GM21526 (cell line): ENCODE measurements around the gene MLPH.

ENCODE experiments used
- ATAC-seq: cut with Tn5 transposase; IDR thresholded peaks from one replicate; pipeline ENCODE4 v1.9.1; 2021; ENCODE audit warnings: moderate library complexity; ENCODE audit not compliant: unreplicated experiment, low FRiP score

The MLPH gene

DNA sequence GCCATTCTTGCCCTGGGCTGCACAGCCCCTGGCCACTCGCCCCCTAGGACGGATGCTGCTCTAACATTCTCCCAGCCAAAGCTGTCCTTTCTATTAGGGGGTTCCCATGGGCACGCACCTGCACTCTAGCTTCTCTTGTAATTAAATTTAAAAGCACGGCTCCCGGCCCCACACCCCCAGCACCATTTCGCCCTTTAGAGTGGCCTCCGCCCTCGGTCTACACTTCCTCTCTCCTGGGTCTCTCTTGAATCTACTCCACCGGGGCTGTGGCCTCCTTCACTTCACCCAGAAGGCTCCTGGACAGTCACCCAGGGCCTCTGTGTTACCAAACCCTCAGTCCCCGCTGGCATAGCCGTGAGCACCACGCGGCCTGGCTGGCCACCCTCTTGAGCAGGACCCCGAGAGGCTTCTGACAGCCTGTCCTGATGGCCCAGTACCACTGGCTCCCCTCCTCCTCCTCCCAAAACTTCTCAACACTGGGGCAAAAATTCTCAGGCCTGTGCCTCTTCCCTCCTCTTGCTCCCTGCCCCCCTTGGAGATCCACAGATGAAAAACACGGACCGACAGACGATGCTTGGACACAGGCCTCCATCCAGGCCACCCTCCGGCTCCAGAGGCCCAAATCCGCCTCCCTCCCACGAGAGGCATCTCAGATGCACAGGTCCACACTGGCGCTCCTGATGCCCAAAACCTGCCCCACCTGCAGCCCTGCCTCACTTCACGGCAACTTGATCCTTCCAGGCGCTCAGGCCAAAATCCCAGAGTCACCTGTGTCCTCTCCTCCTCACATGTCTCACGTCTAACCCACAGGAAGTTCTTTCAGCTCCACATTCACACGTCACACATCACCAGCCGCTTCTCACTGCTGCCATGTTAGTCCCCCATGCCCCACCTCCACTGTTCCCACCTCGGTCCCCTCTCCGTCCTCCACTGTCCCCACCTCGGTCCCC is 110.4 kb downstream of the MLPH start:
- ATAC-seq = no peak

DNA sequence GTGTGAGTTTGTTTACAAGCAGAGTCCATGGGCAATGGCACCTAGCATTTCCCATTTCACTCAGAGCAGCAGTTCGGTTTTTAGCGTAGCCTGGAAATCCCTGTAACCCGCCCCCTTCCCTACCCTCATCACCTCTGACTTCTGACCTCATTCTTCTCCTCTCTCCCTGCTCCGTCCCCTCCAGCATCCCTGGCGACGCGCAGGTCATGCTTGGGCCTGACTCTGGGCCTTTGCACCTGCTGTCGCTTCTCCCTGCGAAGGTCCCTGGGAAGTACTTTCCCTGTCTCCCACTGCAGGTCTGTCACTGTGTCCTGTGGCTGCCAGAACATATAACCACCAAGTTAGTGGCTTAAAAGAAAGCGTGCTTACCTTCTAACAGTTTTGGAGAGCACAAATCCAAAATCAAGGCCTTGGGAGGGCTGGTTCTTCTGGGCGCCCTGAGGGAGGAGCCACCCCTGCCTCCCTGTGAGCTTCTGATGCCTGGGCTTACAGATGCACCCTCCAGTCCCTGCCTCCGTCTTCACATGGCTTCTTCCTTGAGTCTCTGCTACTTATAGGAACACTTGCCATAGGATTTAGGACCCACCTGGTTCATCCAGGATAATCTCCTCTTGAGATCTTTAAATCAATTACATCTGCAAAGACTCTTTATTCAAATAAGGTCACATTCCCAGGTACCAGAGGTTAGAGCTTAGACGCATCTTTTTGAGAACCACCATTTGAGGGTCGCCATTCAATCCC is 111.6 kb downstream of the MLPH start:
- no peak for ATAC-seq

DNA sequence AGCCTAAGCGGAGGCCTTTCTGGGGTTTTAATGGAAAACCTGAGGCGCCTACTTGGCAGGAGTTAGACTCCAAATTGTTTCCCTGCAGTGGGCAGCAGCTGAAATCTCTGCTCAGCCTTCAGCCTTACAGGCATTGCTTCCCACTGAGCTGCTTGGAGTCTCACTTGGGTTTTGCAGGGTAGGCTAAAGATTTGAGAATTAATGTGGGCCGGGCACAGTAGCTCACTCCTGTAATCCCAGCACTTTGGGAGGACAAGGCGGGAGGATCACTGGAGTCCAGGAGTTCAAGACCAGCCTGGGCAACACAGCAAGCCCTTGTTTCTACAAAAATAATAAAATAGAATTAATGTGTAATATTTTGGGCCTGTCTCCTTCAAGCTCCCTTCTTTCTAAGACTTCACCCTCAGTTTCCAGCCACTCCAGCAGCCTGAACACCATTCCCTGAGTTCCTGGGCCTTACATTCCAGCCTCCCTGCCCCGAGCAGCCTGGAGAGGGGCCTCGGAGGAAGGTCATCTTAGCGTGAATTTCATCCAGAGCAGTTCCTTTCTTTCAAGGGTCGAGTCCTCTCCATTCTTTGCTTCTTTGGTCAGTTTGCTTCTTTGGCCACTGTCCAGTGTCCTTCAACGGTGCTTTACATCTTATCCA is 112.5 kb downstream of the MLPH start:
- ATAC-seq = no peak

DNA sequence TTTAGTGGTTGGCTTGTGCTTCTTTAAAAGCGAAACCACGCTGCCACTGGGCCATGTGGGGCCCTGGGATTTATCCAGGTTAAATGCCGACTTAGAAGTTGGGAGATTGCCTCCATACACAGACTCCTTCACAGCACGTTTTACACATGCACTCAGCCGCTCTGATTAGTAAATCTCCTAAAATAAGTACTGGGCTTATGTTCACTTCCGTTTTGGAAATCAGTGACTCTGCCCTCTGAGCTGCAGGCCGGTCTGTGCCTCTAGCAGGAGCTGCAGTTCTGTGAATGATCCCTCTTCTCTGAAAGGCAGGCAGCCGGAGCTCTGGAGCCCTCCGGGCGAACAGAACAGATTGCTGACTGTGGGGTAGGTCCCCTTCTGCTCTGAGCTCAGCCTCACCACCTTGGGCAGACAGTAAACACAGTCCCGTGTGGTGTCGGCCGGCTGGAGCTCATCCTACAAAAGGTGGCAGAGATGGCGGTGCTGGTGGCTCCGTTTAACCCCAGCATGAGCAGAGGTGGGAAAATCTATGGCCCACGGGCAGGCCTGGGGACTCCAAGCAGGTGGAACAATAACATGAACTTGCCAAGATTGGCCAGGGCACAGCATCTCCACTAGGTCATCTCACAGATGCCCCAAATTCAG is 113.3 kb downstream of the MLPH start:
- ATAC-seq = no peak

DNA sequence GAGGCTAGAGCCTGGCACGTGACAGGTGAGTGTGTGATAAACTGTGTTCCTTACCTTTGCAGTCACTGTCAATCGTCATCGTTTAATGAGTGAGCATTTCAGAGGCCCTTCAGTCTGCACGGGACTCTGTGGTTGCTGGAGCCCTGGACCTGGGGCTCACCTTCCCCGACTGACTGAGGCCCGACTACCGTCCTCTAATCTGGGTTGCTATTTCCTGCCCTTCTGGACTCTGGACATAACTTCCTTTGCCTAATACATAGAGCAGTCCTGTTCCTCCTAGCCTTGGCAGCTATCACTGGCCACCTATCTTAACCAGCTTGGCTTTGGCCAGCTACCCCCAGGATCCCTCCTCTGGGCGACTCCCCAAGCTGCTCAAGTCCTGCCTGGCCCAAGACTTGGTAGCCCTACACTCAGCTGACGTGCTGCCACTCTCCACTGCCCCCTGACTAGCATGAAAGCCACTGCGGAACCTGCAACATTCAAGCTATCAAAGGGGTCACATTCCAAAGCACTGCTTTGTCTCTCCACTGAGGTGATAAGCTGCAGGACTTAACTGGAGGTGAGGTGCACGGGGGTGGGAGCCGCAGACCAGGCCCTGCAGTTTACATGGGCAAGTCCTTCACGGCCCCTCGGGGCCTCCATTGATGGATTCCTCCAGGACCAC is 114.5 kb downstream of the MLPH start:
- no peak for ATAC-seq

DNA sequence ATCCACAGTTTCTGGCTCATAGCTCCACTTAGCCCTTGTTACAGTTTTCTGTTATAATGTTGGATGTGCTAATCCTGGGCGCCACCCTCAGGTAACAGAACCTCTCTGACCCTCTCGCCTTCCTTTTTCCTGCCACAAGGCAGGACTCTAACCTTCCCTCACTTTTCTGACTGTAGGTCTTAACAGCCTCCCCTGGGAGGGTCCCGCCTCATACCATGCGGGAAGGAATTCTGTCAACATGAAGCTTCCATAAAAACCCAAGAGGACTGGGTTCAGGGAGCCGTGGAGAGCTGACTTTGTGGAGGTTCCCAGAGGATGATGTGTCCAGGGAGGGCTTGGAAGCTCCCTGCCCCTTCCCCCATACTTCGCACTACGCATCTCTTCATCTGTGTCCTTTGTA is 115.4 kb downstream of the MLPH start:
- ATAC-seq = no peak

DNA sequence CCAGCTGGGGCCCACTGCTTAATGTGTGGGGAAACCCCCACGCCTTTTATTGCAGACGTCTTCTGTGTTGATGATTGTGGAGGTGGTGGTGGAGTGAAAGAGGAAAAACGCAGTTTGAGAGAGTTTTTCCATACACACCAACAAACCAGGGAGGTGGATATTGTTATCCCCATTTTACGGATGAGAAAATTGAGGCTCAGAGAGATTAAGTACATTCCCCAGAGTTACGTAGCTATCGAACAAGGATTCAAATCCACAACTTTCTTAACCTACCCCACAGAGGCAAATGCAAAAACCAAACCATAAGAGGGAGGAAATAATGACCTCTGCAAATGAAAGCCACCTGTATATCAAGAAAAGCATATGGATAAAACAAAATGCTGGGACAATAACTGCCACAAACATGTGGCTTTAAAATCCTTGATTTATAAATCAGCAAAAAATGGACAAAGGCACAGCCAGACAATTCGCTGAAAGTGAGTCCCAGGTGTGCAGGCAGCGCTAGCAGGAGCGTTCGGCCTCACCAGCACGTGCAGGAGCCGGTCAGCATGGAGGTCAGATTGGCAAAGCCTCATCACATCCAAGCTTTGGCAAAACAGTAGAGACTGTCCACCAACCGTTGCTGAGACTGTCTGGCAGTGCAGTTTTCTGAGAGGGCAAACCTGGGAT is 116.1 kb downstream of the MLPH start:
- no peak for ATAC-seq

DNA sequence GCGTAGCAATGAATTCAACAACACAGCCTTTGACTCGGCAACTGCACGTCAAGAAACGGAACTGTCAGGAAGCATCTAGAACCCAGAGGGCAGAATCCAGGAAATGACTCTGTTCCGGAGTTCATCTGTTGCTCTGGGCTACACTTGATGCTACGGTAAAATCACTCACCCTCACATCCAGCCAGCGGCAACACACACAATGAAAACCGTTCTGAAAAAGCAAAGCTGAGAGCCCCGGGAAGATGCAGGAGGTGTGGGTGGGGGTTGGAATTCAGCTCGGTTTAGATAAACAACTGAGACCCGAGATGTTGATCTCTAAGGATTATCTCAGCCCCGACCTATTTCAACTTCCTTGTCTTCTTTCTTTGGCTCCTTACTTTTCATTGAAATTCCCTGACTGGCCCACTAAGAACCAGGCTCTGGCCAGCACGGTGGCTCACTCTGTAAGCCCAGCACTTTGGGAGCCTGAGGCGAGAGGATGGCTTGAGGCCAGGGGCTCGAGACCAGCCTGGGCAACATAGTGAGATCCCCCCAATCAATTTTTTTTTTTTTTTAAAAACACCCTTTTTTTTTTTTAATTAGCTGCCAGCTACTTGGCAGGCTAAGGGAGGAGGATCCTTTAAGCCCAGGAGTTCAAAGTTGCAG is 116.8 kb downstream of the MLPH start:
- ATAC-seq = no peak

DNA sequence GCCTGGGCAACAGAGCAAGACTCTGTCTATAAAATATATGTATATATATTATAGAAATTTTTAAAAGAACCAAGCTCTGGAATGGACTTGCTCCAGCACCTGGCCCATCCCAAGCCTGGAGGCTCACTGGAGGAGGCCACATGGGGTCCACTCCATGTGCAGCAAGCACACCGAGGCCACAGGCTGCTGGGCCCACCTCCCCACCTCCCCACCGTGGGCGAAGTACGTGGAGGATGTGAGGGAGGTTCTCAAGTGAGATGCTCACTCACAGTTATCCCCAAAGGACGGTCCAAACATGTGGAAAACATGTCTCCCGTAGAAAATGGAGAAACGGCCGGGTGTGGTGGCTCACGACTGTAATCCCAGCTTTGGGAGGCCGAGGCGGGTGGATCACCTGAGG is 117.3 kb downstream of the MLPH start:
- no peak for ATAC-seq
